Measurements from ENCODE around the gene RNF113B. TPM values are rescaled to one million over a fixed set of nuclear protein-coding genes. Genes with fewer than 3 reads are reported as not detected.
A peak's percentile ranks its signal among the peaks of the same experiment; 100 is the strongest.

Gene RNF113B
- total RNA-seq, 1 experiment from 2014 or later, result not detected

- peaks cover 14% of the 10 kb centered on the region for H3K27me3 Mint-ChIP-seq (ENCODE audit: insufficient read depth, unreplicated experiment)
- no TSS peak for BruUV-seq (replicated peaks)
These were observed 43.1 kb downstream of the RNF113B start for GRCh38 chr13:98133946-98134345.

GRCh38 chr13:98129059-98129746 is 47.9 kb downstream of the RNF113B start:
- ChIA-PET POLR2A (interaction anchor here (0.6 to 0.7 kb wide), 2 partner anchors 74 to 1210 kb away, joined by 3 read pairs; no protein-coding TSS in a partner anchor), CTCF (interaction anchor here (0.5 to 1.4 kb wide), 3 partner anchors 96 to 658 kb away, joined by 3 to 5 read pairs (median 4); no protein-coding TSS in a partner anchor)
- no TSS peak for BruUV-seq (replicated peaks)
- H3K36me3 Mint-ChIP-seq (ENCODE audit: insufficient read depth, unreplicated experiment), result no peaks in the 10 kb centered on the region
- no peak overlapping the region for H3K4me3 Mint-ChIP-seq (ENCODE audit: unreplicated experiment)
- H3K9me3 Mint-ChIP-seq (ENCODE audit: unreplicated experiment), result peaks cover 4% of the 10 kb centered on the region
- no peak for TF ChIP-seq CTCF (IDR thresholded peaks at IDR 0.05; ENCODE audit: unreplicated experiment)
- no peaks in the 10 kb centered on the region for H3K4me1 Mint-ChIP-seq (ENCODE audit: insufficient read depth, unreplicated experiment)
- peak overlapping the region; percentile 22 for H3K27ac Mint-ChIP-seq (ENCODE audit: low read depth, unreplicated experiment)
- peak; percentile 58 for DNase-seq (ENCODE audit: unreplicated experiment)
- intact Hi-C loops (cut with micrococcal nuclease), result no loop called here
- no peaks in the 10 kb centered on the region for H3K27me3 Mint-ChIP-seq (ENCODE audit: insufficient read depth, unreplicated experiment)

More at GRCh38 chr13:98133946-98134345, 43.1 kb downstream of the RNF113B start:
- no peak overlapping the region for H3K27ac Mint-ChIP-seq (ENCODE audit: low read depth, unreplicated experiment)
- CTCF ChIA-PET, result interaction anchor here (0.9 kb wide), 1 partner anchor 292 kb away, joined by 3 read pairs; no protein-coding TSS in a partner anchor
- no peak for TF ChIP-seq CTCF (IDR thresholded peaks at IDR 0.05; ENCODE audit: unreplicated experiment)
- no peaks in the 10 kb centered on the region for H3K36me3 Mint-ChIP-seq (ENCODE audit: insufficient read depth, unreplicated experiment)
- H3K4me3 Mint-ChIP-seq (ENCODE audit: unreplicated experiment), result no peak overlapping the region
- POLR2A ChIA-PET, result no interaction called here
- H3K4me1 Mint-ChIP-seq (ENCODE audit: insufficient read depth, unreplicated experiment), result no peaks in the 10 kb centered on the region
- no peak for DNase-seq (ENCODE audit: unreplicated experiment)
- H3K9me3 Mint-ChIP-seq (ENCODE audit: unreplicated experiment), result no peaks in the 10 kb centered on the region
- intact Hi-C loops (cut with micrococcal nuclease), result no loop called here

Small RNA genes lying within 50 kb of the gene (microRNA-seq; reads per million reads assigned to microRNA genes)
- gene MIR3170, result not detected

Other genes starting within 250 kb of the RNF113B start
- 152 and 200 TPM in 2 replicates for gene IPO5, start 223.6 kb downstream of the RNF113B start, total RNA-seq (2022)
- 20.7 and 30.1 TPM in 2 replicates for gene FARP1, start 34.2 kb downstream of the RNF113B start, total RNA-seq (2022)

Measured in MCF 10A (cell line).